Endothelial cell of umbilical vein (primary cell): Measurements from ENCODE around the gene PAX9. TPM values are rescaled to one million over a fixed set of nuclear protein-coding genes. Genes with fewer than 3 reads are reported as not detected.

Experiments
- BruUV-seq: library from RNA; stranded (reverse); fragments of 400-500 nt; replicated peaks from 2 replicates; lab custom pipeline; 2021; lab: Mats Ljungman, UMichigan
- CTCF ChIA-PET: fragments of 300-600, 350-600 bp; sonication (Branson Sonifier 250); formaldehyde crosslinking; loops from one replicate; lab custom pipeline; 2021; ENCODE audit warnings: antibody characterized with exemption, inconsistent platforms; lab: Charles Lee
- POLR2A ChIA-PET: fragments of 300-600, 350-600 bp; sonication (Branson Sonifier 250); formaldehyde crosslinking; loops from one replicate; lab custom pipeline; 2021; ENCODE audit warnings: antibody characterized with exemption, inconsistent platforms; lab: Charles Lee
- DNase-seq: peaks from one replicate; pipeline ENCODE4 v3.0.0-alpha.2; 2011; ENCODE audit warnings: low read depth, low spot score
- FAIRE-seq: peaks from 2 replicates; lab custom pipeline; 2011; peaks lifted over from hg19 to GRCh38; lab: Jason Lieb, UNC
- H2AFZ ChIP-seq: 2 replicates; pipeline ENCODE4 v1.6.0; 2012; ENCODE audit warnings: low read depth, low read length, control low read depth, inconsistent platforms
- H3K27ac ChIP-seq: 2 replicates; pipeline ENCODE4 v1.5.1; 2011; ENCODE audit warnings: low read depth, mild to moderate bottlenecking, control low read depth, low read length, moderate library complexity; ENCODE audit not compliant: insufficient read depth
- H3K27me3 ChIP-seq, 2 experiments: 2 replicates each; pipeline versions ENCODE4 v1.6.0 to v1.6.1; 2011; ENCODE audit warnings: low read length in 2 of 2, mixed read lengths in 1 of 2; ENCODE audit not compliant: control insufficient read depth in 2 of 2, insufficient read depth in 2 of 2
- H3K36me3 ChIP-seq, 2 experiments: 2 replicates in 1 of 2; 3 replicates in 1 of 2; pipeline ENCODE4 v1.5.1; 2011; ENCODE audit warnings: low read length in 2 of 2, mild to moderate bottlenecking in 1 of 2, moderate library complexity in 1 of 2; ENCODE audit not compliant: control insufficient read depth in 2 of 2, insufficient read depth in 2 of 2; ENCODE audit errors: extremely low read depth in 1 of 2
- H3K4me1 ChIP-seq: 3 replicates; pipeline ENCODE4 v1.5.1; 2011; ENCODE audit warnings: mild to moderate bottlenecking, low read length; ENCODE audit not compliant: control insufficient read depth, insufficient read depth; ENCODE audit errors: extremely low read depth
- H3K4me2 ChIP-seq: 2 replicates; pipeline ENCODE4 v1.6.1; 2011; ENCODE audit warnings: low read length, control low read depth, mixed read lengths; ENCODE audit not compliant: insufficient read depth
- H3K4me3 ChIP-seq, 3 experiments: fragments of 200-600 bp in 1 of 3; sonication (generic), shearing (Covaris generic) in 1 of 3; replicated peaks in 1 of 3; 2 replicates each; pipeline ENCODE4 v1.5.1; 2011 to 2016; ENCODE audit warnings: control low read depth in 3 of 3, low read length in 3 of 3, mild to moderate bottlenecking in 2 of 3, inconsistent platforms in 1 of 3, low read depth in 1 of 3, moderate library complexity in 1 of 3; ENCODE audit not compliant: insufficient read depth in 1 of 3
- H3K79me2 ChIP-seq: 2 replicates; pipeline ENCODE4 v1.6.0; 2012; ENCODE audit warnings: low read length, inconsistent platforms; ENCODE audit not compliant: control insufficient read depth, insufficient read depth
- H3K9ac ChIP-seq: replicated peaks from 2 replicates; pipeline ENCODE3; 2011; ENCODE audit warnings: low read length, control low read depth; ENCODE audit not compliant: insufficient read depth; ENCODE audit errors: extremely low read depth
- H3K9me1 ChIP-seq: replicated peaks from 3 replicates; pipeline ENCODE4 v1.6.0; 2011; ENCODE audit warnings: mild to moderate bottlenecking, low read length; ENCODE audit not compliant: control insufficient read depth, insufficient read depth; ENCODE audit errors: extremely low read depth
- H3K9me3 ChIP-seq: replicated peaks from 2 replicates; pipeline ENCODE4 v1.5.1; 2012; ENCODE audit warnings: low read length, inconsistent platforms; ENCODE audit not compliant: control insufficient read depth, insufficient read depth
- H4K20me1 ChIP-seq: replicated peaks from 2 replicates; pipeline ENCODE3; 2011; ENCODE audit warnings: mild to moderate bottlenecking, low read length; ENCODE audit not compliant: control insufficient read depth, insufficient read depth; ENCODE audit errors: extremely low read depth
- GATA2 ChIP-seq: IDR thresholded peaks from 2 replicates; pipeline ENCODE4 v1.7.0; 2011; ENCODE audit warnings: low read depth, mild to moderate bottlenecking, moderate library complexity, mixed read lengths, low read length; ENCODE audit not compliant: insufficient read length, insufficient read depth
- JUN ChIP-seq: IDR thresholded peaks from 2 replicates; pipeline ENCODE4 v1.6.1; 2011; ENCODE audit warnings: borderline replicate concordance, low read depth; ENCODE audit not compliant: insufficient read length, insufficient read depth
- MAX ChIP-seq: IDR thresholded peaks from 2 replicates; pipeline ENCODE4 v1.6.1; 2011; ENCODE audit not compliant: insufficient read depth, insufficient read length
- MYC ChIP-seq: IDR thresholded peaks from one replicate; pipeline ENCODE4 v1.6.1; 2011; ENCODE audit warnings: mild to moderate bottlenecking, low read depth, low read length
- POLR2A ChIP-seq: IDR thresholded peaks from 2 replicates; pipeline ENCODE4 v1.6.1; 2012; ENCODE audit warnings: low read depth, mild to moderate bottlenecking, control low read depth, low read length
- POLR2AphosphoS5 ChIP-seq: IDR thresholded peaks from 2 replicates; pipeline ENCODE4 v1.6.1; 2012; ENCODE audit warnings: low read depth, mild to moderate bottlenecking, control low read depth, low read length, moderate library complexity; ENCODE audit not compliant: insufficient read depth
- dilution Hi-C: fragments of 300-500 bp; cut with MboI; formaldehyde crosslinking; loops from one replicate; pipeline ENCODE4 v1.15.0; 2019; ENCODE audit warnings: low sequenced_read_pairs; ENCODE audit not compliant: extremely low pct_ligation_motif_present
- intact Hi-C: fragments of 100-400 bp; cut with micrococcal nuclease; formaldehyde crosslinking; loops from one replicate; pipeline ENCODE4 v1.10.0; 2022
- polyA plus RNA-seq, 4 experiments: library from polyadenylated mRNA; depleted of rRNA in 3 of 4; stranded (reverse) in 3 of 4; unstranded in 1 of 4; fragments of >200 nt; gene quantifications; 2 replicates each; pipeline versions ENCODE4 v1.2.1 to v1.2.3, GENCODE V29; 2011 to 2012; ENCODE audit warnings: missing spikeins in 1 of 4
- total RNA-seq: library from RNA; stranded (reverse); gene quantifications from 2 replicates; pipeline ENCODE4 v1.2.3, GENCODE V29; 2021
- TF ChIP-seq, protein P1 (sequence below), 2 donors: IDR thresholded peaks; 1 replicate in 1 of 2; 2 replicates in 1 of 2; pipeline ENCODE4 v1.5.1; 2011; ENCODE audit warnings: low read length in 2 of 2, mild to moderate bottlenecking in 2 of 2, moderate library complexity in 2 of 2, control low read depth in 1 of 2, inconsistent platforms in 1 of 2, low read depth in 1 of 2; ENCODE audit not compliant: insufficient read depth in 1 of 2; ENCODE audit errors: extremely low read depth in 1 of 2

PAX9 gene
- total and polyA plus RNA-seq, 2 donors (not counting 3 experiments of a cell fraction or from before 2014, with no cell fraction given): 0.37 to 0.44 TPM

DNA sequence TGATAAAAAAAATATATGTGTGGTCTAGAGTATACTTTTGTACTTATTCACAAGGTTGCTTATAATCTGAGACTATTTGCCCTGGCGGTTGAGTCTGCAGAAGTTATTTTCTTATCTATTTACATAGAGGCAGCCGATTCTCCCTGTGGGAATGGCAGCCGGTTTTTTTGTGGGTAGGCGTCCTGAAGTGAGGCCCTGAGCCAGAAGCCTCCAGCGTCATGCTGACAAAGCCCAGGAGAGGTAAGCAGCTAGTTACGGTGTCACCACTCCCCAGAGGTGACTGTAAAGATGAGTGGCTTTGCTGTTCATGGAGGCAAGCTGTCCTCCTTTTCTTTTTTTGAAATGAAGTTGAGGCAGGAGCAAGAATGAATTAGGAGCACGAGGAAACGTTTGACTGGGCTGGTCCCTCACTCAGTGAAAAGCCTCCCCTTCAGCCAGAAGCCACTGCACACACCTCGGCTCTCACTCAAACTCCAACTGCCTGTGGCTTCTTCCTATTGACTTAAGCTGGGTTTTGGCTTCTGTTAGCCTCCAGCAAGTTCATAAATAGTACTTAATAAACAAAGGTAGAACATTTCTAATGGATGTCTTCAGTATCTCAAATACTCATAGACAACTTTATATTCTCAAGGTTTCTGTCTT is 21.5 kb downstream of the PAX9 start:
- DNase-seq (no peak), FAIRE-seq (no peak)
- no TSS peak for BruUV-seq
- no peak for TF ChIP-seq POLR2A
- TF ChIP-seq MAX: no peak
- no peak for TF ChIP-seq JUN
- no peak for TF ChIP-seq POLR2AphosphoS5
- no peak for TF ChIP-seq MYC
- TF ChIP-seq, protein P1, sequence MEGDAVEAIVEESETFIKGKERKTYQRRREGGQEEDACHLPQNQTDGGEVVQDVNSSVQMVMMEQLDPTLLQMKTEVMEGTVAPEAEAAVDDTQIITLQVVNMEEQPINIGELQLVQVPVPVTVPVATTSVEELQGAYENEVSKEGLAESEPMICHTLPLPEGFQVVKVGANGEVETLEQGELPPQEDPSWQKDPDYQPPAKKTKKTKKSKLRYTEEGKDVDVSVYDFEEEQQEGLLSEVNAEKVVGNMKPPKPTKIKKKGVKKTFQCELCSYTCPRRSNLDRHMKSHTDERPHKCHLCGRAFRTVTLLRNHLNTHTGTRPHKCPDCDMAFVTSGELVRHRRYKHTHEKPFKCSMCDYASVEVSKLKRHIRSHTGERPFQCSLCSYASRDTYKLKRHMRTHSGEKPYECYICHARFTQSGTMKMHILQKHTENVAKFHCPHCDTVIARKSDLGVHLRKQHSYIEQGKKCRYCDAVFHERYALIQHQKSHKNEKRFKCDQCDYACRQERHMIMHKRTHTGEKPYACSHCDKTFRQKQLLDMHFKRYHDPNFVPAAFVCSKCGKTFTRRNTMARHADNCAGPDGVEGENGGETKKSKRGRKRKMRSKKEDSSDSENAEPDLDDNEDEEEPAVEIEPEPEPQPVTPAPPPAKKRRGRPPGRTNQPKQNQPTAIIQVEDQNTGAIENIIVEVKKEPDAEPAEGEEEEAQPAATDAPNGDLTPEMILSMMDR (IDR thresholded peaks at IDR 0.05; ENCODE audit: extremely low read depth in 1 of 2, insufficient read depth in 1 of 2, low read depth in 1 of 2, low read length in 2 of 2): no peak
- TF ChIP-seq GATA2: no peak
- no peak overlapping the region for H3K4me2 ChIP-seq
- no peak overlapping the region for H3K9ac ChIP-seq
- H3K9me3 ChIP-seq: no peaks in the 10 kb centered on the region
- no peak overlapping the region for H3K4me3 ChIP-seq
- no peak overlapping the region for H2AFZ ChIP-seq
- H3K9me1 ChIP-seq: no peaks in the 10 kb centered on the region
- POLR2A ChIA-PET: no interaction called here
- H3K27me3 ChIP-seq: no peaks in the 10 kb centered on the region
- intact Hi-C loops: no loop called here
- H3K36me3 ChIP-seq: no peaks in the 10 kb centered on the region
- H4K20me1 ChIP-seq: no peaks in the 10 kb centered on the region
- CTCF ChIA-PET: no interaction called here
- H3K79me2 ChIP-seq: no peaks in the 10 kb centered on the region
- no peaks in the 10 kb centered on the region for H3K4me1 ChIP-seq
- H3K27ac ChIP-seq: no peak overlapping the region
- dilution Hi-C loops: no loop called here
